Keratinocyte (primary cell): ENCODE data around the gene SFTPD. TPM values are rescaled to one million over a fixed set of nuclear protein-coding genes. Genes with fewer than 3 reads are reported as not detected.

Experiments used
- DNase-seq: peaks from one replicate; pipeline ENCODE4 v3.0.0-alpha.2; 2011; ENCODE audit warnings: low read depth, missing footprints, low spot score
- FAIRE-seq: peaks from 2 replicates; lab custom pipeline; 2011; peaks lifted over from hg19 to GRCh38; lab: Jason Lieb, UNC
- H2AFZ ChIP-seq: 2 replicates; pipeline ENCODE4 v1.6.0; 2012; ENCODE audit warnings: low read length, control low read depth, inconsistent platforms; ENCODE audit not compliant: control insufficient read depth
- H3K27ac ChIP-seq: 2 replicates; pipeline ENCODE4 v1.5.1; 2011; ENCODE audit warnings: low read length; ENCODE audit not compliant: control insufficient read depth, insufficient read depth
- H3K27me3 ChIP-seq: 3 replicates; pipeline ENCODE4 v1.6.0; 2011; ENCODE audit warnings: low read length; ENCODE audit not compliant: control insufficient read depth, insufficient read depth; ENCODE audit errors: extremely low read depth
- H3K36me3 ChIP-seq, 2 experiments: 2 replicates in 1 of 2; 3 replicates in 1 of 2; pipeline ENCODE4 v1.5.1; 2011; ENCODE audit warnings: low read length in 2 of 2, mild to moderate bottlenecking in 1 of 2; ENCODE audit not compliant: control insufficient read depth in 2 of 2, insufficient read depth in 2 of 2; ENCODE audit errors: extremely low read depth in 1 of 2
- H3K4me1 ChIP-seq: 3 replicates; pipeline ENCODE4 v1.5.1; 2011; ENCODE audit warnings: low read length; ENCODE audit not compliant: control insufficient read depth, insufficient read depth; ENCODE audit errors: extremely low read depth
- H3K4me2 ChIP-seq: 3 replicates; pipeline ENCODE4 v1.6.0; 2011; ENCODE audit warnings: low read depth, low read length; ENCODE audit not compliant: control insufficient read depth, insufficient read depth; ENCODE audit errors: extremely low read depth
- H3K4me3 ChIP-seq, 3 experiments: fragments of 200-600 bp in 1 of 3; sonication (generic) in 1 of 3; 2 replicates in 2 of 3; 3 replicates in 1 of 3; pipeline ENCODE4 v1.5.1; 2011 to 2016; ENCODE audit warnings: low read length in 3 of 3, mild to moderate bottlenecking in 3 of 3, control low read depth in 2 of 3, inconsistent platforms in 1 of 3, low read depth in 1 of 3, mixed read lengths in 1 of 3, mixed run types in 1 of 3, moderate library complexity in 1 of 3; ENCODE audit not compliant: control insufficient read depth in 2 of 3, insufficient read depth in 2 of 3; ENCODE audit errors: extremely low read depth in 1 of 3
- H3K79me2 ChIP-seq: 2 replicates; pipeline ENCODE4 v1.6.0; 2012; ENCODE audit warnings: low read length; ENCODE audit not compliant: control insufficient read depth, insufficient read depth
- H3K9ac ChIP-seq: 3 replicates; pipeline ENCODE4 v1.6.0; 2011; ENCODE audit warnings: low read length; ENCODE audit not compliant: control insufficient read depth, insufficient read depth; ENCODE audit errors: extremely low read depth
- H3K9me1 ChIP-seq: 3 replicates; pipeline ENCODE4 v1.6.0; 2011; ENCODE audit warnings: low read length; ENCODE audit not compliant: control insufficient read depth, insufficient read depth; ENCODE audit errors: extremely low read depth
- H3K9me3 ChIP-seq: 2 replicates; pipeline ENCODE4 v1.5.1; 2012; ENCODE audit warnings: low read depth, low read length; ENCODE audit not compliant: control insufficient read depth
- H4K20me1 ChIP-seq: 3 replicates; pipeline ENCODE4 v1.6.0; 2011; ENCODE audit warnings: low read length; ENCODE audit not compliant: control insufficient read depth, insufficient read depth; ENCODE audit errors: extremely low read depth
- EZH2 ChIP-seq: IDR thresholded peaks from one replicate; pipeline ENCODE4 v1.6.1; 2012; ENCODE audit warnings: inconsistent platforms, mild to moderate bottlenecking, low read length, moderate library complexity
- dilution Hi-C: fragments of 300-500 bp; cut with MboI; formaldehyde crosslinking; loops from one replicate; pipeline ENCODE4 v1.7.0; 2020; ENCODE audit warnings: low sequenced_read_pairs; ENCODE audit not compliant: extremely low pct_ligation_motif_present
- polyA plus RNA-seq, 5 experiments: library from polyadenylated mRNA; depleted of rRNA in 3 of 5; stranded (reverse) in 3 of 5; stranded (forward) in 1 of 5; unstranded in 1 of 5; fragments of >200 nt; gene quantifications; 1 replicate in 1 of 5; 2 replicates in 3 of 5; 3 replicates in 1 of 5; pipeline versions ENCODE4 v1.2.1 to v1.2.3, GENCODE V29; 2011 to 2012; ENCODE audit warnings: missing spikeins in 2 of 5, low read depth in 1 of 5, low replicate concordance in 1 of 5
- TF ChIP-seq, protein P1 (sequence below), 3 experiments: IDR thresholded peaks in 1 of 3; conservative IDR thresholded peaks in 1 of 3; optimal IDR thresholded peaks in 1 of 3; 2 replicates in 2 of 3; 3 replicates in 1 of 3; pipeline versions ENCODE3 to v1.5.1; 2011; ENCODE audit warnings: low read length in 3 of 3, mild to moderate bottlenecking in 3 of 3, moderate library complexity in 2 of 3, control low read depth in 1 of 3, inconsistent platforms in 1 of 3; ENCODE audit not compliant: insufficient read depth in 2 of 3; ENCODE audit errors: extremely low read depth in 1 of 3

The SFTPD gene
- polyA plus RNA-seq, 1 donor (not counting 4 experiments of a cell fraction or from before 2014, with no cell fraction given), result 0.04 TPM

DNA sequence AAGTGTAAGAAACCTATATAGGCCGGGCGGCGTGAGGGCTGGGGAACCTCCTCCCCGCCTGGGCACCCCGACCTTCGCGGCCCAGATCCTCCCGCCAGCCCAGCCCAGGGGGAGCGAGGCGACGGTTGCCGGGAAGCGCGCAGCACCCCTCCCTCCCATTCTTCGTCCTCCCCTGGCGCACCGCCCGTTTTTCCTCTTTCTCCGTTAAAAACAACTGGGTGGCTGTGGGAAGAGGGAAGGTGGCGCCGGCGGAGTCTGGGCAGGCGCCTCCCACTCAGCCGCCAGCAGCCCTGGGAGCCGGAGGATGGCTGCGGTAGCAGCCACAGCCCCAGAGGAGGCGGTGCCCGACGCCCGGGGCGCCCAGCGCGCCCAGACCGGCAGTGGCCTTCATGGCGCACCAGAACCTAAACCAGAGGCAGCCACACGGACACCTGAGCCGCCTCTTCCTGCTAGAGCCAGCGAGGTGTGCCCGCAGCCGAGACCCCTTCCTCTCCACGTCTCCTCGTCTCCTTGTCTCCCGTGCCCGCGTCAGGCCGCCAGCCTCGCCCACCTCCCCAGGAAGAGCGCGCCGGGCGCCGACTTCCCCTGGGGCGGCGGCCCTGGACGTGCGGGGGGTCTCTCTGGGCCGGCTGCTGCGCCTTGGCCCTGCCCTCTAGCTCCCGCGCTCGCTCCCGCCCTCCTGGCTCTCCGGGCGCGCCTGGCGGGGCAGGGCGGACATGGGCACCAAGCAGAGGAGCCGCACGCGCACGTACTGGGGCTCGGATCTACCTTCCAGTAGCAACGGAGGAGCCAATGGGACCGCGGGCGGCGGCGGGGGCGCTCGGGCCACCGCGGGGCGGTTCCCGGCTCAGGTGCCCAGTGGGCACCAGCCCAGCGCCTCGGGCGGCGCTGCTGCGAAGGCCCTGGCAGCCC lies 32.8 kb upstream of the SFTPD start:
- dilution Hi-C loops, result no loop called here
- H3K4me1 ChIP-seq, result peaks cover 21% of the 10 kb centered on the region
- no peaks in the 10 kb centered on the region for H3K79me2 ChIP-seq
- no peak overlapping the region for H3K27ac ChIP-seq
- H3K9ac ChIP-seq, result peak overlapping the region; percentile 66
- no peaks in the 10 kb centered on the region for H3K9me3 ChIP-seq
- H3K4me3 ChIP-seq, result peak overlapping the region; percentile 52 to 65 (median 64)
- H2AFZ ChIP-seq, result peak overlapping the region; percentile 94
- no peaks in the 10 kb centered on the region for H3K9me1 ChIP-seq
- no peaks in the 10 kb centered on the region for H3K27me3 ChIP-seq
- no peaks in the 10 kb centered on the region for H3K36me3 ChIP-seq
- FAIRE-seq, result no peak
- peak overlapping the region; percentile 50 for H3K4me2 ChIP-seq
- DNase-seq, result peak; percentile 26
- H4K20me1 ChIP-seq, result no peaks in the 10 kb centered on the region
- peak; percentile 23 for TF ChIP-seq EZH2
- TF ChIP-seq, protein P1, sequence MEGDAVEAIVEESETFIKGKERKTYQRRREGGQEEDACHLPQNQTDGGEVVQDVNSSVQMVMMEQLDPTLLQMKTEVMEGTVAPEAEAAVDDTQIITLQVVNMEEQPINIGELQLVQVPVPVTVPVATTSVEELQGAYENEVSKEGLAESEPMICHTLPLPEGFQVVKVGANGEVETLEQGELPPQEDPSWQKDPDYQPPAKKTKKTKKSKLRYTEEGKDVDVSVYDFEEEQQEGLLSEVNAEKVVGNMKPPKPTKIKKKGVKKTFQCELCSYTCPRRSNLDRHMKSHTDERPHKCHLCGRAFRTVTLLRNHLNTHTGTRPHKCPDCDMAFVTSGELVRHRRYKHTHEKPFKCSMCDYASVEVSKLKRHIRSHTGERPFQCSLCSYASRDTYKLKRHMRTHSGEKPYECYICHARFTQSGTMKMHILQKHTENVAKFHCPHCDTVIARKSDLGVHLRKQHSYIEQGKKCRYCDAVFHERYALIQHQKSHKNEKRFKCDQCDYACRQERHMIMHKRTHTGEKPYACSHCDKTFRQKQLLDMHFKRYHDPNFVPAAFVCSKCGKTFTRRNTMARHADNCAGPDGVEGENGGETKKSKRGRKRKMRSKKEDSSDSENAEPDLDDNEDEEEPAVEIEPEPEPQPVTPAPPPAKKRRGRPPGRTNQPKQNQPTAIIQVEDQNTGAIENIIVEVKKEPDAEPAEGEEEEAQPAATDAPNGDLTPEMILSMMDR (optimal IDR thresholded peaks at IDR 0.05 in 1 of 3, IDR thresholded peaks at IDR 0.05 in 1 of 3, conservative IDR thresholded peaks at IDR 0.05 in 1 of 3; ENCODE audit: extremely low read depth in 1 of 3, insufficient read depth in 2 of 3, low read length in 3 of 3), result peak in 1 of 3 experiments; percentile 12

DNA sequence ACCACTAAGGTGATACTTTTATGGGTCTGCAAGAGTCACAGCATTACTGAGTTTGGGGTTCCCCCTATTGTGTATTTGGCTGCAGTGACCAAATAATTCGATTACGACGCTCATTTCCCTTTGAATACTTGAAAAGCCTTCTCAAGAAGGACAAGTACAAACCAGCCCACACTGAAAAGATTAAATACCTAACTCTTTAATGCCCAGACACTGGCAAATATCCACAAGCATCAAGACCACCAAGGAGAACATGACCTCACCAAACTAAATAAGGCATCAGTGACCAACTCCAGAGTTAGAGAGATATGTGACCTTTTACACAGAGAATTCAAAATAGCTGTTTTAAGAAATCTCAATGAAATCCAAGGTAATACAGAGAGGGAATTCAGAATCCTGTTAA lies 31.8 kb upstream of the SFTPD start:
- no peak overlapping the region for H3K4me2 ChIP-seq
- no peaks in the 10 kb centered on the region for H3K9me1 ChIP-seq
- peaks cover 19% of the 10 kb centered on the region for H3K4me1 ChIP-seq
- H3K9me3 ChIP-seq, result no peaks in the 10 kb centered on the region
- no peak overlapping the region for H3K9ac ChIP-seq
- no peak overlapping the region for H3K27ac ChIP-seq
- no peak overlapping the region for H2AFZ ChIP-seq
- no peak for FAIRE-seq
- no peak overlapping the region for H3K4me3 ChIP-seq
- DNase-seq, result no peak
- H3K27me3 ChIP-seq, result no peaks in the 10 kb centered on the region
- H3K36me3 ChIP-seq, result no peaks in the 10 kb centered on the region
- dilution Hi-C loops, result no loop called here
- H4K20me1 ChIP-seq, result no peaks in the 10 kb centered on the region
- TF ChIP-seq, protein P1 (optimal IDR thresholded peaks at IDR 0.05 in 1 of 3, IDR thresholded peaks at IDR 0.05 in 1 of 3, conservative IDR thresholded peaks at IDR 0.05 in 1 of 3; ENCODE audit: extremely low read depth in 1 of 3, insufficient read depth in 2 of 3, low read length in 3 of 3), result no peak
- no peak for TF ChIP-seq EZH2
- H3K79me2 ChIP-seq, result no peaks in the 10 kb centered on the region
